ENCODE results near the gene VWA5B2.
A peak's percentile ranks its signal among the peaks of the same experiment; 100 is the strongest.

The VWA5B2 gene

GRCh38 chr3:184231671-184232070, 2.3 kb downstream of the VWA5B2 start:
- TF ChIP-seq CTCF (conservative IDR thresholded peaks at IDR 0.05; ENCODE audit: low read length), result no peak
- no peak for DNase-seq (ENCODE audit: low read depth)
- no peak overlapping the region for H3K4me3 ChIP-seq (ENCODE audit: low read length)

GRCh38 chr3:184233127-184233843, 3.9 kb downstream of the VWA5B2 start:
- no peak overlapping the region for H3K4me3 ChIP-seq (ENCODE audit: low read length)
- DNase-seq (ENCODE audit: low read depth), result no peak
- no peak for TF ChIP-seq CTCF (conservative IDR thresholded peaks at IDR 0.05; ENCODE audit: low read length)

DNA sequence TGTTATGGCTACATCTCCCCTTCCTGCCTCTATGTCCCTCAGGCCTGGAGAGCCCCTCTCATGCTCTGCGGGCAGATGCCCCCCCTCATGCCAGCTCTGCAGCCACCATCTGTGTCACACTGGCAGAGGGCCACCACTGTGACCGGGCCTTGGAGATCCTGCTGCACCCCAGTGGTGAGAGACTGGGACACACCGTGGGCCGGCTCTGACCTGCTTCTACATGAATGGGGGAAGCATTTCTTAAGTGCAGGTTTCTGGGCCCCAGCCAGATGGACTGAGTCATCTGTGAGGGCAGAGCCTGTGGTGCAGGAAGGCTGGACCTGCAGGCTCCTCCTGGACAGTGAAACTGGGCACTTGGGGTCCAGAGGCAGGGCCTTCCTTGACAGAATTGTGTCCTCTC, 4.8 kb downstream of the VWA5B2 start:
- DNase-seq (ENCODE audit: low read depth), result peak; percentile 68
- no peak overlapping the region for H3K4me3 ChIP-seq (ENCODE audit: low read length)
- peak; percentile 14; the same call in 1 of the 2 replicates for TF ChIP-seq CTCF (conservative IDR thresholded peaks at IDR 0.05; ENCODE audit: low read length)

DNA sequence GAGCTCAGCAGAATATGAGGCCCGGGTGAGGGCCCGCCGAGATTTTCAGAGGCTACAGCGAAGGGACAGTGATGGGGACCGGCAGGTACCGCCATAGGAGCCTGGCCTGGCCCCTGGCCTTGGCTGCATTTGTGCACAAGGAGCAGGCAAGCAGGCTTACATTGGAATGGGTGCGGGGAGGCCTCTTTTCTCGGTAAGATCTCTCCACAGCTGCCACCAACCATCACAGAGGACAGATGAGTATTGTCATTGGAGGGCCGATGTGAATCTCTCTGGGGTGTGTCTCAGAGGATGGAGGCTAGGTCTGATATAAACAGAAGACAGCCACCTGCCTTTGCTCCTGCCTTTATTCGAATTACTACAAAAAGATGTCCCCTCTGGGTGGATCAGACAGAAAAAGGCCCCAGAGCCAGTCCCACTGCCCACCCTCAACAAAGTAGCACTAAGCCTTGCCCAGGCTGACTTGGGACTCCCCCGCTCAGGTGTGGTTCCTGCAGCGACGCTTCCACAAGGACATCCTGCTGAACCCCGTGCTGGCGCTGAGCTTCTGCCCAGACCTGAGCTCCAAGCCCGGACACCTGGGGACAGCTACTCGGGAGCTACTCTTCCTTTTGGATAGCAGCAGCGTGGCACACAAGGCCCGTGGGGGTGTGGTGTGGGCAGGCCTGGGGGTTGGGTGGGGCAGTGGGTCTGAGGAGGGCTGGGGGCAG, 5.4 kb downstream of the VWA5B2 start:
- no peak for DNase-seq (ENCODE audit: low read depth)
- H3K4me3 ChIP-seq (ENCODE audit: low read length), result no peak overlapping the region
- no peak for TF ChIP-seq CTCF (conservative IDR thresholded peaks at IDR 0.05; ENCODE audit: low read length)

DNA sequence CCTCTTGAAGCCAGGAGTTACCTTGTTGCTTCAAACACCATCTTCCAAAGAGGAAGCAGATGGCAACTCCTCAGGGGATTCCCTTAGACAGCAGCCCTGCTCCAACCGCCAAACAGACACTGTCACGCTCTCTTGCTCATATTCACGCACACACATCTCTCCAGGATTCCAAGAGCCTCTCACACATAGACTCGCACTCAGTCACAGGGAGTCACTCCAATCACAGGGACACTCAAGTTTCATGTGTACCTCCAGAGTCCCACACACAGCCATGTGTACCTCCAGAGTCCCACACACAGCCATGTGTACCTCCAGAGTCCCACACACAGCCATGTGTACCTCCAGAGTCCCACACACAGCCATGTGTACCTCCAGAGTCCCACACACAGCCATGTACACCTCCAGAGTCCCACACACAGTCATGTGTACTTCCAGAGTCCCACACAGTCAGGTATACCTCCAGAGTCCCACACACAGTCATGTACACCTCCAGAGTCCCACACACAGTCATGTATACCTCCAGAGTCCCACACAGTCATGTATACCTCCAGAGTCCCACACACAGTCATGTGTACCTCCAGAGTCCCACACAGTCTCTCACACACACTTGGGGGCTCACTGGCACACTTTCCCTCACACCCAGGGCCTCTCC, 6.1 kb downstream of the VWA5B2 start:
- H3K4me3 ChIP-seq (ENCODE audit: low read length), result no peak overlapping the region
- DNase-seq (ENCODE audit: low read depth), result no peak

GRCh38 chr3:184236033-184236410, 6.6 kb downstream of the VWA5B2 start:
- no peak overlapping the region for H3K4me3 ChIP-seq (ENCODE audit: low read length)
- no peak for TF ChIP-seq CTCF (conservative IDR thresholded peaks at IDR 0.05; ENCODE audit: low read length)
- DNase-seq (ENCODE audit: low read depth), result no peak

More for the DNA sequence above, 6.1 kb downstream of the VWA5B2 start:
- no peak for TF ChIP-seq CTCF (conservative IDR thresholded peaks at IDR 0.05; ENCODE audit: low read length)
